Measurements from ENCODE around the gene CAMKK2. TPM values are rescaled to one million over a fixed set of nuclear protein-coding genes. Genes with fewer than 3 reads are reported as not detected.

Gene CAMKK2
- total and polyA plus RNA-seq, 9 of the 15 experiments (the other 6 are each of a cell fraction or from before 2014, with no cell fraction given), result 4.3 to 32.0 (median 18.2) TPM

GRCh38 chr12:121212875-121213274, 83.6 kb downstream of the CAMKK2 start:
- DNase-seq (ENCODE audit: extremely low read depth in 1 of 4, low spot score in 3 of 4) (no peak), FAIRE-seq (no peak), ATAC-seq (no peak)
- no peak overlapping the region for H3K4me2 ChIP-seq (ENCODE audit: insufficient read depth, low read length)
- in situ Hi-C loops (cut with MboI), result no loop called here
- BruUV-seq (replicated peaks), result no TSS peak
- H3K4me3 ChIP-seq, result no peak overlapping the region
- no peak overlapping the region for H3K27ac ChIP-seq (ENCODE audit: extremely low read depth, low read depth, low read length)
- H2AFZ ChIP-seq (ENCODE audit: low read depth, low read length), result no peak overlapping the region
- no peaks in the 10 kb centered on the region for H4K20me1 ChIP-seq (replicated peaks; ENCODE audit: control insufficient read depth, insufficient read depth, low read length)
- H3K9me3 ChIP-seq (replicated peaks; ENCODE audit: control insufficient read depth, insufficient read depth, low read depth, low read length), result no peaks in the 10 kb centered on the region
- peaks cover 15 to 24% of the 10 kb centered on the region in 2 experiments; a peak in 4 of 5 replicates for H3K4me1 ChIP-seq (replicated peaks in 1 of 2; ENCODE audit: control insufficient read depth in 2 of 2, insufficient read depth in 2 of 2, low read length in 2 of 2)
- intact Hi-C loops (cut with micrococcal nuclease), result loop anchor here (5.0 to 10.0 kb wide), 2 partner anchors 151 to 208 kb away; no protein-coding TSS in a partner anchor
- 86% methylated on average over 5 of the region's 5 CpGs for WGBS (ENCODE audit: insufficient coverage, low coverage, missing lambda C conversion rate)
- H3K36me3 ChIP-seq (ENCODE audit: control insufficient read depth, insufficient read depth, low read length), result peaks cover 10% of the 10 kb centered on the region; the same call in 1 of the 3 replicates
- H3K79me2 ChIP-seq (ENCODE audit: control insufficient read depth, insufficient read depth, low read length), result peaks cover 13% of the 10 kb centered on the region; the same call in 2 of the 3 replicates
- H3K9ac ChIP-seq (ENCODE audit: insufficient read depth in 1 of 2, low read depth in 2 of 2, low read length in 2 of 2), result no peak overlapping the region
- H3K27me3 ChIP-seq (ENCODE audit: control insufficient read depth in 2 of 2, insufficient read depth in 2 of 2, low read length in 2 of 2), result no peaks in the 10 kb centered on the region
- CTCF ChIA-PET (ENCODE audit: low intra/inter-chr PET ratio), result no interaction called here
- POLR2A ChIA-PET, result no interaction called here
- peaks cover 5% of the 10 kb centered on the region for H3K9me1 ChIP-seq (ENCODE audit: control insufficient read depth, insufficient read depth, low read length)
- no peak for TF ChIP-seq SAP30 (IDR thresholded peaks at IDR 0.05; ENCODE audit: borderline replicate concordance, insufficient read depth, low read depth, low read length, poor library complexity, severe bottlenecking)
- no peak for TF ChIP-seq ZBTB40 (IDR thresholded peaks at IDR 0.05)
- no peak for TF ChIP-seq ZBTB40 (CRISPR knock-in tag; IDR thresholded peaks at IDR 0.05)
- no peak for TF ChIP-seq ELK3 (CRISPR knock-in tag; IDR thresholded peaks at IDR 0.05)
- no peak for TF ChIP-seq KDM1A (IDR thresholded peaks at IDR 0.05)

Measured in K562 (cell line).